Ovary (tissue), 3 donors: ENCODE measurements around the gene EFNA4.
A peak's percentile ranks its signal among the peaks of the same experiment; 100 is the strongest.

ENCODE experiments used
- POLR2A ChIP-seq: fragments of 450-650 bp; IDR thresholded peaks from one replicate; pipeline ENCODE4 v1.6.1; 2017; ENCODE audit warnings: antibody characterized with exemption, mild to moderate bottlenecking, moderate library complexity
- TF ChIP-seq, protein P1 (sequence below), 3 donors: fragments of 450-650 bp in 2 of 3; fragments of 200-600 bp in 1 of 3; IDR thresholded peaks; one replicate each; pipeline versions ENCODE4 v1.5.1 to v1.8.0; 2016 to 2022; ENCODE audit warnings: antibody characterized with exemption in 3 of 3, mild to moderate bottlenecking in 1 of 3
- donor health status: DM: no; HTN: no; CAD: no.

DNA sequence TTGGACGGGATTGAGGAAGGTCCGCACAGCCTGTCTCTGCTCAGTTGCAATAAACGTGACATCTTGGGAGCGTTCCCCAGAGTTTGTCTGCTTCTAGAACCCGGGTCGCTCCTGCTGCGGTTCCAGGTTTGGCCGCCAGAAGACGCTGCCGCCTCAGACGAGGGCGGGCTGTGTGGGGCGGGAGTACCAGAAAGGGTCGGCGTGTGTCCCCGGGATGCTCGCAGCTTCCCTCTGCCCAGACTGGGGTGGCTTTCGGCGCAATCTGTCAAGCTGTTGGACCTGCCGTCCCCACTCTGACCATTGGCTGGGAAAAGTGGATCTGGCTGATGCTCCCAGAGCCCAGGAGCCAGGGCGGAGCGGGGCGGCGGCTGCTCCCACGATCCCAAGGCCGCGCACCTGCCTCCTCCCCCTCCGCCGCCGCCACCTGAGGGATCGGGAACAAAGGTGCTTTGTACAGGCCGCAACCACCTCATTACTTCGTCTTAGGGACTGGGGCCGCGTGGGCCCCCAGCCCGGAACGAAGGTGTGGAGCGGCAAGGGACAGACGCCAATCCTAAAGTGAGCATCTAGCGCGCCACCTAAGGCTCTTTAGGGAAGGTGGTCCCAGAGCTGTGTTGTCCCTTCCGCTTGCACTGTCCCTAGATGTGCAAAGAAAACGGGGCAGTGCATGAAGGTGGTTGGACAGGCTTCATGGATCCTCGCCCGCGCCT, 683 bp upstream of the EFNA4 start:
- TF ChIP-seq, protein P1, sequence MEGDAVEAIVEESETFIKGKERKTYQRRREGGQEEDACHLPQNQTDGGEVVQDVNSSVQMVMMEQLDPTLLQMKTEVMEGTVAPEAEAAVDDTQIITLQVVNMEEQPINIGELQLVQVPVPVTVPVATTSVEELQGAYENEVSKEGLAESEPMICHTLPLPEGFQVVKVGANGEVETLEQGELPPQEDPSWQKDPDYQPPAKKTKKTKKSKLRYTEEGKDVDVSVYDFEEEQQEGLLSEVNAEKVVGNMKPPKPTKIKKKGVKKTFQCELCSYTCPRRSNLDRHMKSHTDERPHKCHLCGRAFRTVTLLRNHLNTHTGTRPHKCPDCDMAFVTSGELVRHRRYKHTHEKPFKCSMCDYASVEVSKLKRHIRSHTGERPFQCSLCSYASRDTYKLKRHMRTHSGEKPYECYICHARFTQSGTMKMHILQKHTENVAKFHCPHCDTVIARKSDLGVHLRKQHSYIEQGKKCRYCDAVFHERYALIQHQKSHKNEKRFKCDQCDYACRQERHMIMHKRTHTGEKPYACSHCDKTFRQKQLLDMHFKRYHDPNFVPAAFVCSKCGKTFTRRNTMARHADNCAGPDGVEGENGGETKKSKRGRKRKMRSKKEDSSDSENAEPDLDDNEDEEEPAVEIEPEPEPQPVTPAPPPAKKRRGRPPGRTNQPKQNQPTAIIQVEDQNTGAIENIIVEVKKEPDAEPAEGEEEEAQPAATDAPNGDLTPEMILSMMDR (IDR thresholded peaks at IDR 0.05): peak; percentile 32 to 60 (median 50)
- TF ChIP-seq POLR2A: no peak
